B cell (primary cell): ENCODE measurements around the gene C17orf50. TPM values are rescaled to one million over a fixed set of nuclear protein-coding genes. Genes with fewer than 3 reads are reported as not detected.

Experiments
- ATAC-seq: fragments of 200-7000 bp; cut with Tn5 transposase; one replicate; pipeline ENCODE4 v1.10.0; 2021; ENCODE audit warnings: low read depth, mild to moderate bottlenecking, moderate number of reproducible peaks, moderate library complexity
- CTCF ChIA-PET: fragments of 350-600 bp; sonication (Branson Sonifier 250); formaldehyde crosslinking; loops from one replicate; lab custom pipeline; 2021; ENCODE audit warnings: antibody characterized with exemption, inconsistent platforms; lab: Charles Lee
- POLR2A ChIA-PET: fragments of 350-600 bp; sonication (Branson Sonifier 250); formaldehyde crosslinking; loops from one replicate; lab custom pipeline; 2021; ENCODE audit warnings: antibody characterized with exemption; lab: Charles Lee
- DNase-seq: peaks from one replicate; pipeline ENCODE4 v3.0.0; 2013
- H2AFZ ChIP-seq: 2 replicates; pipeline ENCODE4 v1.6.1; 2012; ENCODE audit warnings: mild to moderate bottlenecking, low read depth, low read length; ENCODE audit not compliant: insufficient read depth, poor library complexity, severe bottlenecking
- H3K27ac ChIP-seq, 2 donors: 1 replicate in 1 of 2; 2 replicates in 1 of 2; pipeline ENCODE4 v1.5.1; 2012 to 2013; ENCODE audit warnings: low read length in 2 of 2, mild to moderate bottlenecking in 2 of 2, moderate library complexity in 1 of 2
- H3K27me3 ChIP-seq, 4 experiments: fragments of 200-600 bp in 1 of 4; sonication (generic) in 1 of 4; replicated peaks in 1 of 4; 1 replicate in 2 of 4; 2 replicates in 2 of 4; pipeline versions ENCODE4 v1.6.1 to v1.7.0; 2013 to 2016; ENCODE audit warnings: low read length in 3 of 4, mild to moderate bottlenecking in 2 of 4, mixed read lengths in 1 of 4, moderate library complexity in 1 of 4; ENCODE audit not compliant: insufficient read depth in 4 of 4, control insufficient read depth in 3 of 4; ENCODE audit errors: control extremely low read depth in 1 of 4
- H3K36me3 ChIP-seq, 2 experiments: replicated peaks in 1 of 2; 1 replicate in 1 of 2; 2 replicates in 1 of 2; pipeline versions ENCODE4 v1.6.1 to v1.7.1; 2013; ENCODE audit warnings: low read length in 1 of 2; ENCODE audit not compliant: insufficient read depth in 2 of 2, control insufficient read depth in 1 of 2; ENCODE audit errors: control extremely low read depth in 1 of 2, extremely low read depth in 1 of 2
- H3K4me1 ChIP-seq, 2 donors: fragments of 200-600 bp in 1 of 2; sonication (generic) in 1 of 2; 1 replicate in 1 of 2; 2 replicates in 1 of 2; pipeline versions ENCODE4 v1.5.1 to v1.6.1; 2013 to 2017; ENCODE audit warnings: low read length in 2 of 2; ENCODE audit not compliant: control insufficient read depth in 2 of 2, insufficient read depth in 2 of 2
- H3K4me2 ChIP-seq: replicated peaks from 2 replicates; pipeline ENCODE3; 2012; ENCODE audit warnings: mild to moderate bottlenecking, low read depth, low read length; ENCODE audit not compliant: poor library complexity, severe bottlenecking
- H3K4me3 ChIP-seq, 5 experiments: fragments of 200-600 bp in 1 of 5; sonication (generic) in 1 of 5; 1 replicate in 3 of 5; 2 replicates in 2 of 5; pipeline versions ENCODE4 v1.5.1 to v1.7.0; 2011 to 2016; ENCODE audit warnings: low read length in 4 of 5, mild to moderate bottlenecking in 4 of 5, low read depth in 2 of 5, control low read depth in 1 of 5, moderate library complexity in 1 of 5; ENCODE audit not compliant: insufficient read depth in 1 of 5; ENCODE audit errors: control extremely low read depth in 1 of 5, extremely low read depth in 1 of 5
- H3K79me2 ChIP-seq: fragments of 200-600 bp; sonication (generic); one replicate; pipeline ENCODE4 v1.6.0; 2016; ENCODE audit warnings: low read length; ENCODE audit not compliant: control insufficient read depth, insufficient read depth
- H3K9ac ChIP-seq: fragments of 200-600 bp; sonication (generic); 2 replicates; pipeline ENCODE4 v1.6.1; 2017; ENCODE audit warnings: mild to moderate bottlenecking, low read length, moderate library complexity
- H3K9me3 ChIP-seq, 3 donors: one replicate each; pipeline versions ENCODE4 v1.6.1 to v1.7.1; 2013; ENCODE audit warnings: low read length in 2 of 3; ENCODE audit not compliant: control insufficient read depth in 2 of 3, insufficient read depth in 1 of 3; ENCODE audit errors: control extremely low read depth in 1 of 3
- H4K20me1 ChIP-seq: 2 replicates; pipeline ENCODE4 v1.6.0; 2012; ENCODE audit warnings: mild to moderate bottlenecking, low read length; ENCODE audit not compliant: insufficient read depth, control insufficient read depth, poor library complexity, severe bottlenecking
- H3K27ac Mint-ChIP-seq: one replicate; pipeline ENCODE4 v1.8.0; 2021; ENCODE audit warnings: mixed read lengths
- H3K27me3 Mint-ChIP-seq: one replicate; pipeline ENCODE4 v1.8.0; 2021; ENCODE audit warnings: mixed read lengths
- H3K4me1 Mint-ChIP-seq: one replicate; pipeline ENCODE4 v1.8.0; 2021; ENCODE audit warnings: mixed read lengths
- H3K4me3 Mint-ChIP-seq: one replicate; pipeline ENCODE4 v1.8.0; 2021; ENCODE audit warnings: mixed read lengths
- H3K9me3 Mint-ChIP-seq: one replicate; pipeline ENCODE4 v1.8.0; 2022; ENCODE audit warnings: mixed read lengths; ENCODE audit not compliant: insufficient read depth
- CTCF ChIP-seq: fragments of 200-600 bp; IDR thresholded peaks from one replicate; pipeline ENCODE4 v1.8.0; 2022; ENCODE audit warnings: antibody characterized with exemption, mild to moderate bottlenecking
- EZH2 ChIP-seq: IDR thresholded peaks from 2 replicates; pipeline ENCODE4 v1.6.1; 2012; ENCODE audit warnings: borderline replicate concordance, low read depth, mild to moderate bottlenecking, moderate library complexity, low read length; ENCODE audit not compliant: insufficient read depth, poor library complexity, severe bottlenecking
- WGBS: methylation state at CpG from one replicate; pipeline ENCODE4 v1.1.5; 2013; ENCODE audit warnings: missing lambda C conversion rate; ENCODE audit not compliant: insufficient coverage; 5-methylcytosine and 5-hydroxymethylcytosine counted together
- intact Hi-C: fragments of 100-400 bp; cut with micrococcal nuclease; formaldehyde crosslinking; loops from one replicate; pipeline ENCODE4 v1.10.0; 2022
- polyA plus RNA-seq: library from polyadenylated mRNA; depleted of rRNA; stranded (reverse); fragments of >200 nt; gene quantifications from 2 replicates; pipeline ENCODE4 v1.2.3, GENCODE V29; 2012
- total RNA-seq, 2 donors: library from RNA; stranded (reverse); fragments of 120-200 nt in 1 of 2; gene quantifications; 1 replicate in 1 of 2; 2 replicates in 1 of 2; pipeline versions ENCODE4 v1.2.3 to v1.2.4, GENCODE V29; 2013 to 2022

The C17orf50 gene
- total and polyA plus RNA-seq, 2 donors (not counting 1 experiment from before 2014, with no cell fraction given), result not detected

- intact Hi-C loops, result loop anchor here (5.0 kb wide), 1 partner anchor 1323 kb away; no protein-coding TSS in a partner anchor
- H3K27me3 ChIP-seq, result peaks cover 0 to 52% (median 26%) of the 10 kb centered on the region in 4 experiments
- peaks cover 0 to 18% (median 0%) of the 10 kb centered on the region in 3 donors for H3K9me3 ChIP-seq
- no peak overlapping the region for H3K4me2 ChIP-seq
- H3K36me3 ChIP-seq, result no peaks in the 10 kb centered on the region
- Mint-ChIP-seq H3K9me3 (no peaks in the 10 kb centered on the region), H3K4me3 (no peak overlapping the region), H3K27me3 (peaks cover 47% of the 10 kb centered on the region), H3K27ac (no peak overlapping the region), H3K4me1 (peaks cover 12% of the 10 kb centered on the region)
- H3K4me1 ChIP-seq, result peaks cover 8 to 10% of the 10 kb centered on the region in 2 donors
- no peak overlapping the region for H3K27ac ChIP-seq
- POLR2A ChIA-PET, result no interaction called here
- CTCF ChIA-PET, result interaction anchor here (0.8 to 1.7 kb wide), 6 partner anchors 10 to 132 kb away, joined by 3 to 8 read pairs (median 4); partner anchors contain the start of gene RASL10B
- no peak for TF ChIP-seq EZH2
- no peak for TF ChIP-seq CTCF
- H3K79me2 ChIP-seq, result no peaks in the 10 kb centered on the region
- 90% methylated on average over 7 of the region's 7 CpGs for WGBS
- H3K4me3 ChIP-seq, result no peak overlapping the region
- H4K20me1 ChIP-seq, result no peaks in the 10 kb centered on the region
- ATAC-seq (no peak), DNase-seq (no peak)
- no peak overlapping the region for H3K9ac ChIP-seq
- H2AFZ ChIP-seq, result no peak overlapping the region
Measured at GRCh38 chr17:35745246-35745645, 15.4 kb upstream of the C17orf50 start.

GRCh38 chr17:35745749-35746320 lies 14.9 kb upstream of the C17orf50 start:
- no peaks in the 10 kb centered on the region for H3K9me3 Mint-ChIP-seq
- Histone ChIP-seq H3K4me1 (peaks cover 8 to 10% of the 10 kb centered on the region in 2 donors), H3K27ac (no peak overlapping the region), H3K36me3 (no peaks in the 10 kb centered on the region), H3K4me3 (no peak overlapping the region), H3K27me3 (peaks cover 0 to 54% (median 27%) of the 10 kb centered on the region in 4 experiments), H3K4me2 (no peak overlapping the region), H3K79me2 (no peaks in the 10 kb centered on the region), H2AFZ (no peak overlapping the region), H3K9me3 (peaks cover 0 to 17% (median 0%) of the 10 kb centered on the region in 3 donors), H4K20me1 (no peaks in the 10 kb centered on the region), H3K9ac (no peak overlapping the region)
- ATAC-seq (no peak), DNase-seq (no peak)
- intact Hi-C loops, result loop anchor here (2.0 to 5.0 kb wide), 3 partner anchors 191 to 1324 kb away; no protein-coding TSS in a partner anchor
- POLR2A ChIA-PET, result no interaction called here
- H3K4me1 Mint-ChIP-seq, result peaks cover 11% of the 10 kb centered on the region
- CTCF ChIA-PET, result interaction anchor here (0.8 to 2.5 kb wide), 7 partner anchors 10 to 204 kb away, joined by 3 to 14 read pairs (median 4); partner anchors contain the start of gene RASL10B
- 95% methylated on average over 10 of the region's 15 CpGs for WGBS
- no peak overlapping the region for H3K27ac Mint-ChIP-seq
- no peak for TF ChIP-seq CTCF
- TF ChIP-seq EZH2, result no peak
- H3K27me3 Mint-ChIP-seq, result peaks cover 50% of the 10 kb centered on the region
- no peak overlapping the region for H3K4me3 Mint-ChIP-seq
